HCT116 (cell line): Measurements from ENCODE around the gene KCNIP3. TPM values are rescaled to one million over a fixed set of nuclear protein-coding genes. Genes with fewer than 3 reads are reported as not detected.

Experiments
- ATAC-seq: fragments of 200-7000 bp; cut with Tn5 transposase; 2 replicates; pipeline ENCODE4 v1.9.1; 2020; ENCODE audit warnings: mild to moderate bottlenecking, moderate library complexity
- BruUV-seq: library from RNA; stranded (reverse); fragments of 400-500 nt; replicated peaks from 2 replicates; lab custom pipeline; 2021; lab: Mats Ljungman, UMichigan
- CTCF ChIA-PET: fragments of 300-600 bp; sonication (Branson Sonifier 250); formaldehyde crosslinking; loops from one replicate; lab custom pipeline; 2021; ENCODE audit warnings: antibody characterized with exemption; lab: Charles Lee
- POLR2A ChIA-PET: fragments of 300-600, 350-600 bp; sonication (Branson Sonifier 250); formaldehyde crosslinking; loops from one replicate; lab custom pipeline; 2021; ENCODE audit warnings: antibody characterized with exemption; lab: Charles Lee
- RAD21 ChIA-PET, 2 experiments: fragments of 300-600 bp; sonication (Branson Sonifier 250); formaldehyde crosslinking; loops; one replicate each; lab custom pipeline; 2023; ENCODE audit warnings: low total read pairs in 2 of 2; ENCODE audit not compliant: uncharacterized antibody in 2 of 2, unreplicated experiment in 2 of 2, low non-redundant PET in 1 of 2; lab: Charles Lee
- DNase-seq: peaks from one replicate; pipeline ENCODE4 v3.0.0-alpha.2; 2010; ENCODE audit warnings: low read depth, low spot score
- H2AFZ ChIP-seq: fragments of 200-600 bp; shearing (Covaris generic), sonication (generic); 2 replicates; pipeline ENCODE4 v1.6.1; 2017; ENCODE audit warnings: low read depth, mixed run types, mixed read lengths, antibody characterized with exemption, low read length; ENCODE audit not compliant: poor library complexity, severe bottlenecking
- H3K27ac ChIP-seq: 2 replicates; pipeline ENCODE4 v1.5.1; 2012; ENCODE audit warnings: low read depth, low read length
- H3K27me3 ChIP-seq: fragments of 200-600 bp; sonication (generic); 2 replicates; pipeline ENCODE4 v1.6.1; 2016; ENCODE audit warnings: mixed run types, low read length, mixed read lengths; ENCODE audit not compliant: insufficient read depth
- H3K36me3 ChIP-seq, 2 experiments: fragments of 200-500 bp in 1 of 2; fragments of 200-600 bp in 1 of 2; sonication (Bioruptor generic) in 1 of 2; sonication (generic) in 1 of 2; 2 replicates each; pipeline versions ENCODE4 v1.5.1 to v1.6.1; 2014 to 2016; ENCODE audit warnings: low read length in 2 of 2, inconsistent platforms in 1 of 2, mixed read lengths in 1 of 2, mixed run types in 1 of 2; ENCODE audit not compliant: insufficient read depth in 2 of 2, control insufficient read depth in 1 of 2
- H3K4me1 ChIP-seq, 2 experiments: fragments of 200-600 bp in 1 of 2; sonication (generic) in 1 of 2; 2 replicates each; pipeline versions ENCODE4 v1.5.1 to v1.6.1; 2012 to 2017; ENCODE audit warnings: low read length in 2 of 2, inconsistent platforms in 1 of 2, mild to moderate bottlenecking in 1 of 2, mixed read lengths in 1 of 2, mixed run types in 1 of 2, moderate library complexity in 1 of 2; ENCODE audit not compliant: insufficient read depth in 2 of 2, control insufficient read depth in 1 of 2
- H3K4me2 ChIP-seq: fragments of 200-600 bp; sonication (generic); 2 replicates; pipeline ENCODE4 v1.6.1; 2017; ENCODE audit warnings: mixed run types, low read length, mixed read lengths
- H3K4me3 ChIP-seq, 2 experiments: fragments of 200-600 bp in 1 of 2; sonication (generic) in 1 of 2; replicated peaks in 1 of 2; 2 replicates each; pipeline ENCODE4 v1.5.1; 2011 to 2016; ENCODE audit warnings: low read length in 2 of 2, control low read depth in 1 of 2, low read depth in 1 of 2, mild to moderate bottlenecking in 1 of 2, mixed read lengths in 1 of 2, mixed run types in 1 of 2
- H3K79me2 ChIP-seq: fragments of 200-600 bp; sonication (generic); 2 replicates; pipeline ENCODE4 v1.6.1; 2017; ENCODE audit warnings: mild to moderate bottlenecking, mixed run types, low read length, moderate library complexity, mixed read lengths; ENCODE audit not compliant: insufficient read depth
- H3K9ac ChIP-seq: fragments of 200-600 bp; sonication (generic); 2 replicates; pipeline ENCODE4 v1.6.1; 2016; ENCODE audit warnings: low read length, mixed read lengths
- H3K9me2 ChIP-seq: fragments of 200-600 bp; sonication (generic), shearing (Covaris generic); 2 replicates; pipeline ENCODE4 v1.6.1; 2017; ENCODE audit warnings: mixed run types, mild to moderate bottlenecking, moderate library complexity; ENCODE audit not compliant: insufficient read depth
- H3K9me3 ChIP-seq, 2 experiments: fragments of 200-500 bp in 1 of 2; fragments of 200-600 bp in 1 of 2; sonication (Bioruptor generic) in 1 of 2; sonication (generic) in 1 of 2; 2 replicates each; pipeline ENCODE4 v1.6.1; 2014 to 2017; ENCODE audit warnings: low read length in 2 of 2, mixed read lengths in 2 of 2, inconsistent platforms in 1 of 2, low read depth in 1 of 2, mild to moderate bottlenecking in 1 of 2, mixed run types in 1 of 2, moderate library complexity in 1 of 2; ENCODE audit not compliant: control insufficient read depth in 1 of 2, insufficient read depth in 1 of 2
- H4K20me1 ChIP-seq: fragments of 200-600 bp; sonication (generic), shearing (Covaris generic); 2 replicates; pipeline ENCODE4 v1.6.1; 2017; ENCODE audit warnings: mixed run types, mild to moderate bottlenecking, moderate library complexity; ENCODE audit not compliant: insufficient read depth
- EZH2phosphoT487 ChIP-seq: fragments of 200-600 bp; IDR thresholded peaks from 2 replicates; pipeline ENCODE4 v1.6.1; 2018; ENCODE audit warnings: antibody characterized with exemption, borderline replicate concordance
- FOSL1 ChIP-seq: IDR thresholded peaks from 2 replicates; pipeline ENCODE4 v1.6.1; 2012; ENCODE audit warnings: low read depth
- JUND ChIP-seq: IDR thresholded peaks from 2 replicates; pipeline ENCODE4 v1.6.1; 2012
- TCF7L2 ChIP-seq: IDR thresholded peaks from 2 replicates; pipeline ENCODE4 v1.7.0; 2011; ENCODE audit warnings: borderline replicate concordance, inconsistent platforms; ENCODE audit not compliant: insufficient read depth, insufficient read length; ENCODE audit errors: extremely low read depth
- YY1 ChIP-seq: IDR thresholded peaks from 2 replicates; pipeline ENCODE4 v1.6.1; 2011; ENCODE audit warnings: low read length, low read depth, moderate library complexity, mild to moderate bottlenecking; ENCODE audit not compliant: insufficient replicate concordance; ENCODE audit errors: extremely low read depth
- intact Hi-C: fragments of 100-400 bp; cut with micrococcal nuclease; formaldehyde crosslinking; loops from 2 replicates; pipeline ENCODE4 v1.10.0; 2022
- total RNA-seq: library from RNA; stranded (reverse); gene quantifications from one replicate; pipeline ENCODE4 v1.2.1, GENCODE V29; 2021; ENCODE audit not compliant: unreplicated experiment

Gene KCNIP3
- total RNA-seq, 1 experiment from 2014 or later = 3.1 TPM

- Histone ChIP-seq H3K79me2 (no peaks in the 10 kb centered on the region), H3K9me3 (no peaks in the 10 kb centered on the region), H3K9me2 (no peaks in the 10 kb centered on the region), H3K27me3 (no peaks in the 10 kb centered on the region), H3K4me3 (no peak overlapping the region), H3K4me1 (peaks cover 0 to 3% of the 10 kb centered on the region in 2 experiments; a peak in 1 of 4 replicates), H2AFZ (no peak overlapping the region), H3K27ac (no peak overlapping the region), H3K36me3 (no peaks in the 10 kb centered on the region), H3K4me2 (no peak overlapping the region), H3K9ac (no peak overlapping the region), H4K20me1 (no peaks in the 10 kb centered on the region)
- POLR2A ChIA-PET = no interaction called here
- ATAC-seq (no peak), DNase-seq (no peak)
- intact Hi-C loops = no loop called here
- TF ChIP-seq JUND (no peak), TCF7L2 (no peak), EZH2phosphoT487 (no peak)
- BruUV-seq = no TSS peak
- CTCF ChIA-PET = interaction anchor here (1.2 kb wide), 1 partner anchor 24 kb away, joined by 3 read pairs; no protein-coding TSS in a partner anchor
- RAD21 ChIA-PET = no interaction called here
These were observed 93.2 kb downstream of the KCNIP3 start for GRCh38 chr2:95390272-95390880.

- DNase-seq (no peak), ATAC-seq (no peak)
- ChIA-PET RAD21 (no interaction called here), POLR2A (no interaction called here)
- intact Hi-C loops = no loop called here
- H2AFZ ChIP-seq = no peak overlapping the region
- H3K9me2 ChIP-seq = no peaks in the 10 kb centered on the region
- H3K27ac ChIP-seq = no peak overlapping the region
- H4K20me1 ChIP-seq = no peaks in the 10 kb centered on the region
- no peak overlapping the region for H3K9ac ChIP-seq
- peaks cover 0 to 3% of the 10 kb centered on the region in 2 experiments; a peak in 1 of 4 replicates for H3K4me1 ChIP-seq
- BruUV-seq = no TSS peak
- TF ChIP-seq YY1 = no peak
- TF ChIP-seq FOSL1 = no peak
- TF ChIP-seq, all 23 proteins: peak for 0
- no peaks in the 10 kb centered on the region for H3K79me2 ChIP-seq
- no peak overlapping the region for H3K4me2 ChIP-seq
- CTCF ChIA-PET = no interaction called here
- H3K4me3 ChIP-seq = no peak overlapping the region
- no peaks in the 10 kb centered on the region for H3K27me3 ChIP-seq
- no peaks in the 10 kb centered on the region for H3K36me3 ChIP-seq
- no peaks in the 10 kb centered on the region for H3K9me3 ChIP-seq
These were observed 93.8 kb downstream of the KCNIP3 start for GRCh38 chr2:95390881-95391321.
